Fibroblast of lung (primary cell): ENCODE measurements around the gene ART1.
"Not testable (repeated sequence)": the region's sequence is repeated elsewhere in the genome, so short reads cannot be mapped to it uniquely, and the experiment has no call there.

Experiments used
- CTCF ChIP-seq, 2 donors: IDR thresholded peaks in 1 of 2; conservative IDR thresholded peaks in 1 of 2; 1 replicate in 1 of 2; 2 replicates in 1 of 2; pipeline ENCODE4 v1.5.1; 2011 to 2012; ENCODE audit warnings: low read length in 2 of 2, control low read depth in 1 of 2, inconsistent platforms in 1 of 2, low read depth in 1 of 2, mild to moderate bottlenecking in 1 of 2
- EZH2 ChIP-seq: IDR thresholded peaks from 2 replicates; pipeline ENCODE4 v1.5.1; 2012; ENCODE audit warnings: low read length, control low read depth, mild to moderate bottlenecking; ENCODE audit errors: missing control alignments

- not testable (repeated sequence) for TF ChIP-seq CTCF (conservative IDR thresholded peaks at IDR 0.05 in 1 of 2, IDR thresholded peaks at IDR 0.05 in 1 of 2; ENCODE audit: low read depth in 1 of 2, low read length in 2 of 2); EZH2
Measured at GRCh38 chr11:3643102-3643546, 1.8 kb upstream of the ART1 start.
